HG03159 (cell line): ENCODE measurements around the gene LSMEM2.
A peak's percentile ranks its signal among the peaks of the same experiment; 100 is the strongest.
"Not testable (repeated sequence)": the region's sequence is repeated elsewhere in the genome, so short reads cannot be mapped to it uniquely, and the experiment has no call there.

ENCODE experiments used
- ATAC-seq: cut with Tn5 transposase; IDR thresholded peaks from one replicate; pipeline ENCODE4 v1.9.1; 2021; ENCODE audit warnings: mild to moderate bottlenecking, moderate library complexity; ENCODE audit not compliant: unreplicated experiment

LSMEM2 gene

DNA sequence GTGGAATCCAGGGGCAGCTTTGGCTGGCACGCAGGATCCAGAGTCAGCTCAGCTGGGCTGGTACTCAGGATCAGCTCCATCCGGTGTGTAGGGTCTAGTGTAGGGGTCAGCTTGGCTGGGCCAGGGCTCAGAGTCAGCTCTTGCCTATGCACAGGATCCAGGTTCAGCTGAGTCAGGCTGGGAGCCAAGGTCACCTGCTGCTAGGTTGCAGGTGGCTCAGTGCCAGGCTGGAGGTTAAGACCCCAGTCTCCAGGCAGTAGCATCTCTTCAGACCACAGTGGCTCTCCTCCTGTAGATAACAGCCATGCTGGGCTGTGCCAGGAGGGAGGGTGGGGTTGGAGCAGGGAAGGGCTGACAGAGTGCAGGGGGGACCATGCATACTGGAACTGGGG lies 18.5 kb downstream of the LSMEM2 start:
- ATAC-seq: no peak

DNA sequence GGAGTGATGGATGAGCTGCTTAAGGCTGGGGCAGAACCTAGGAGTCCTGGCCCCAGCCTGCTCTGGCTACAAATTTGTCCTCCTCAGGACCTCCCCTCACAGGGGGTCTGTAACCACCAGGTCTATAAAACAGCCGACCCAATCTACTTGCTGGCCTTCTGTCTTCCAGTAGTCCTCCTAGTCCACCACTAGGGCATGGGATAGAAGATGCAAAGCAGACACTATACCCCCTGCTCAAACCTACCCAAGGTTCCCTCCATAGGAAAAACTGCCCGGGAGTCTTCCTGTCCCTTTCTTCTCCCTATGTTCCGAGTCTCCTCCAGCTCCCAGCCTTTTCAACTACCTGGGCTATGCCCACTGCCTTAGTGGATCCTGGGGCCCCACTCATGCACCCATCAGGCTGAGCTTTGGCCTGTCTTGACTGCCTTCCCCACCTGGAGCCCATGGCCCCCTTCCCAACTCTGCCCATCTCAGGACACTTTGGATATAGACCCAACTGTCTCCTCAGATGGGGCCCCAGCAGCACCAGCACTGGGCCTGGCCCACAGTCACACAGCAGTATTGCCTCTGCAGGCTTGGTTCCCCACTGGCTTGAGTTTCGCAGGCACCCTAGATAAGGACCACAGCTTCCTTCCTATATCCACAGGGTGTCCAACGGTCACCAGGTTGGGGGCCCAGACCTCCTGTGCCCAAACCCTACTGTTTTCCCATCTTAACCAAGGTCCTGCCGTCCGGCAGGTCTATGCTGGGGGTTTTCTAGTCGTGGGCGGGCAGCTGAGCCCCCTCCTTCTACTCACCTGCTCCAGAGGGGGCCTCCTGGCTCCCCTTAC lies 19.2 kb downstream of the LSMEM2 start:
- no peak for ATAC-seq

DNA sequence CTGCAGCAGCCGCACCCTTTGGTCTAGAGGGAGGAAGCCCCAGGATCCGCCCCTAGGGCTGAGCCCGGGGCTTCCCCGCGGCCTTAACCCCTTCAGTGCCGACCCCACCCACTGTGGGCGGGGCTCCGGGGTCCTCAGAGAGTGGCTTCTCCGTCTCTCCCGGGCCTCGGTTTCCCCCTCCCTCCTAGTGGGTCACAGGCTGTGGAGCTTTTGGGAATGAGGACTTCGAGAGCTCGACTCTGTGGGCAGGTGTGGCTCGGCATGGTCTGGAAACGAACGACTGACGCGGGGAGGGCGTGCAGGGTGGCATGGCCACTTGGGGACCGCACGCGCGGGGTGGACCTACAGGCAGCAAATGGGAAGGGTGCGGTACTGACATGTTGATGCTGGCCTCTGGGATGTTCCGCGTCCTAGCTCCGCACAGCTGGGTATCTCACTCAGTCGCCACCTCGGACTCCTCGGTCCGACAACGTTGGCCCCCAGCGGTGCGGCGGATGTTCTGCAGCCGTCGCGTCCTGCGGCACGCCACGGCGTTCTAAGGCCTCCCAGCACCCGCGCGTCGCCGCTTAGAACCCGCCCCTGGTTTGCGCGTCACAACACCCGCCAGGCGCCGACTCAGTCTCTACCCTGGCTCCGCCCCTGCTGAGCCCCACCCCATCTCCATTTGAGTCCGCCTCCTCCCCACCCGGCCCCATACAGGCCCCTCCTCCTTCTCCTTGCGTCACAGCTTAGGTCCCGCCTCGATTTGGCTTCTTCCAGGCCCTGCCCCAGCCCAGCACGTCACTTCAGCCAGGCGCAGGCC lies 20.1 kb downstream of the LSMEM2 start, which contains the start of the genes HYAL3 and NAA80:
Gene HYAL3, minus strand, starts transcription at position 570 of the 802 bp plus-strand sequence. CDS start 3,803 bp downstream, outside the sequence.
Gene NAA80, minus strand, starts transcription at position 570 of the 802 bp plus-strand sequence. CDS start 1,942 bp downstream, outside the sequence.
- peak; percentile 80 for ATAC-seq

DNA sequence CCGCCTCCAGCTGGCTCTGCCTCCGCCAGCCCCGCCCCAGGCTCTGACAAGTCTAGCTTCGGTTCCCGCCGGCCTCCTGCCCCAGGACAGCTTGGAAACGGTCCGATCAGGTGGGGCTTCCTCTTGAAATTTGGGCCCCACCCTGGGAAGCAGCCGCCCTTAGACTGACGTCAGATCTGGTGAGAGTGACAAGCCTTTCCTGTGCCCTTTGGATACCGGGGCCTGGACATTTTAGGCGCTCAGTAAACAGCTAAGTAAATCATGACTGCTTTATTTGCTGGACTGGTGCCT lies 20.7 kb downstream of the LSMEM2 start:
- ATAC-seq: no peak

DNA sequence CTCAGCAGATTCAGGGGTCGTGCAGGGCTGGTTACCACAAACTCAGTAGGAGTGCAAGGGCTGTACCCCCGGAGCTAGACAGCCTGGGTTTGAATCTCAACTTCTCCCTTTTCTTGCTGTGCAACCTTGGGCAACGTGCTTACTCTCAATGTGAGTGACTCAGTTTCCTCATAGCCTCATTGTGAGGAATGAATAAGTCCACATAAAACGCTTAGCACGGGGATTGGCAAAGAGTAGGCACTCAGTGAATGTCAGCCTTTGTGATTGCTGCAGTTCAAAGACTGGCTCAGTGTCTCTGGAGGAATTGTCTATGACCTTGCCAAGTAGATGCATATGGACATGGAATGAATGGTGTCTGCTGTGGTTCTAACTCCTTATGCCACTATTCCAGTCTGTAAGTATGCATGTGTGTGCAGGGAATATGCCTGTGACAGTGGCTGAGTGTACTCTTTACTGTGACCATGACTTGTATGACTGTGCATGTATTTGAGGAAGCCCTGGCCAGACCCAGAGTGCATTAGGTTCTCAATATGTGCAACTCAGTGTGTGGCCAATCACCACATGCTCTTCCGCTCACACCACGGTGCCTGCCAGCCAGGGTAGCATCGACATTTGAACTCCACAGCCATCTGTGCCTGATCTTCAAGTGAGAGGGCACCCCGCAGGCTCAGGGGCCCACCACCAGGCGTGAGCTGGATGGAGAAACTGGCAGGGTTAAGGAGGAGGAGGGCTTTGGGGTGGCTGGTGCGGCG lies 21.2 kb downstream of the LSMEM2 start:
- no peak for ATAC-seq

DNA sequence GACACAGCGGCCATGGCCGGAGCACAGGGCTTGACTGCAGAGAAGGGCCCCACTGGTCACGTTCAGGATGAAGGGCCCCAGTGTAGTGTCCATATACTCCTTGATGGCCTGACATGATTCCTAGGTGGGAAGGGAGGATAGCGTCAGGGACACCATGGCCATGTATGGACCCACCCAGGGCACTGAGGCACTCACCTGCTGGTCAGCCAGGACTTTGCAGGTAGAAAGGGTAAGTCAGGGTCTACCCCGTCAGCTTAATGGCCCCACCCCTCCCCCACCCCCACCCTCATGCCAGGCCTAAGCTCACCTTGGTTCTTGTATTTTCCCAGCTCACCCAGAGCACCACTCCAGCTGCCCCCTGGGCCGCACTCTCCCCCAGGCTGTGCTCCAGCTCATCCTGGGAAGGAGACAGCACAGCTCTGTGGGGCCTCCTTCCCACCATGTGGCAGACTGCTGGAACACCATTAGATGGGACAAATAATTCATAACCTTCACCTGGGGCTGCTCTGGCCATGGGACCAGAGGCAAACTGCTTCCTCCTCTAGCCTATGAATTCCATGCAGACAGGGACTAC lies 21.9 kb downstream of the LSMEM2 start:
- ATAC-seq: no peak

DNA sequence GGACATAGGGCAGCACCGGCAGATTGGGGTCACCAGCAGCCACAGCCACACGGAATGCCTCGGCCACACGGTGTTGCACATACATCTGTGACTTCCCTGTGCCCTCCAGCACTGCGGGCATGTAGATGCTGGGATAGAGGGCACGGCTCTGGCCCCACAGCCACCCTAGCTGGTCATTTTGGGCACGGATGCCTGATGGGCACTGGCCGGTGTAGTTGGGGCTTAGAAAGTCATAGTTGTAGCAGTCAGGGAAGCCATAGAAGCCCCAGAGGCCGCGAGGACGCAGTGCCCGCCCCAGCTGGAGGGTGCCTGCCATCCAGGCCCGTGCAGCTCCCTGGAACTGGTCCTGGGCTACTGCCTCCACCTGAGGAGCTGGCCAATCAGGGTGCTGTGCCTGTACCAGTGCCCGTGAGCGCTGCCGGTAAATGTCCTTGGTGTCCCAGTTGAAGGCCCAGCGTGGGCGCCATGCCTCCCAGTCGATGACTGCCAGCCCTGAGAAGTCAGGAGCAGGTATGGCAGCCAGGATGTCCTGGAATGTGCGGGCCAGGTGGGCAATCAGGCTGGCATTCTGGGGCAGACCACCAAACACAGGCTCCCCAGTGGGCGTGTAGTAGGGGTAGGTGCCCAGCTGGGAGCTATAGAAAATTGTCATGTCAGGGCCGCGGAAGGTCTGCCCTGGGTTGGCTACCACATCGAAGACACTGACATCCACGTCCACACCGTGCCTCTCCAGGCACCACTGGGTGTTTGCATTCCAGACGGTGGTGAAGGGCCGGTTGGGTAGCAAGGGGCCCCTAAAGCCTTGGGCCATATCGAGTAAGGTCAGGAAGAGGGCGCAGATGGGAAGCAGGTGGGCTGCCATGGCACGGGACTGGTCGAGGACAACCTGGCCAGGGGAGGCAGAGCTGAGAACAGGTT lies 23.5 kb downstream of the LSMEM2 start:
- ATAC-seq: no peak

DNA sequence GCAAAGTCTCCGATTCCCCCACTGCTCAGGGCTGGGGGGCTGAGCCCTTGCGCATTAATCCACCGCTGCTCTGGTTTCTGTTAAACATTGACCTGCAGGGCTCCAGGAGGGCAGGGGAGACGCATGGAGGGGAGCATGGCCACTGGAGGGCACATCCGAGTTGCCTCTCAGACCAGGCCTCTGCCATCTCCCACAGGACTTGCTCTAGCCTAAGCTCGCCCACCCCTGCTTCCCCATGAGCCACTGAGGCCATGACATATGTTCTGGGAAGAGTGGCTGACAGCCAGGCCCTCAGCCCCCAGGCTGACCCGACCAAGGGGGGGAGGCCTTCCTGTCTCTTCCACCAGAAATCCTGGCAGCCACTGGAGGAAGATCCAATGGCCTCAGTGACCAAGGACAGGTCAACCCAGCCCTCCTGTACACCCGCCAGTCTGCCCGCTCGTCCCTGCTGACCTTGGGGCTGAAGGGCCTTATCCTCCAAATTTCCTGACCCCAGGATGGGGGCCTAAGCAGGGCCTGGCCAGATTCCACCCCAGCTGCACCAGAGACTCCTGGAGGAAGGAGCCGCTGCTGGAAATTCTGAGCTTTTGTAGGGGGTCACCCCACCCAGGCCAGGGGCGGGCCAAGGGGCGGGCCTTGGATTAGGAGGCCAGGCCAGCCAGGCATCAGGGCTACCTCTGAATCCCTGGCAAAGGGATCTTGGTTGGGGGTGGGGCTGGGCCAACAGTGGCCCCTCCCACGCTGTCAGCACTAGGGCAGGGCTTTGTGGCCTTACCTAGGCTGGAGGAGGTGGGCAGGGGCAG lies 24.3 kb downstream of the LSMEM2 start, which contains the start of gene HYAL1:
Gene HYAL1, minus strand, starts transcription at position 562 of the 803 bp plus-strand sequence. CDS start 618 bp downstream, outside the sequence.
- no peak for ATAC-seq

DNA sequence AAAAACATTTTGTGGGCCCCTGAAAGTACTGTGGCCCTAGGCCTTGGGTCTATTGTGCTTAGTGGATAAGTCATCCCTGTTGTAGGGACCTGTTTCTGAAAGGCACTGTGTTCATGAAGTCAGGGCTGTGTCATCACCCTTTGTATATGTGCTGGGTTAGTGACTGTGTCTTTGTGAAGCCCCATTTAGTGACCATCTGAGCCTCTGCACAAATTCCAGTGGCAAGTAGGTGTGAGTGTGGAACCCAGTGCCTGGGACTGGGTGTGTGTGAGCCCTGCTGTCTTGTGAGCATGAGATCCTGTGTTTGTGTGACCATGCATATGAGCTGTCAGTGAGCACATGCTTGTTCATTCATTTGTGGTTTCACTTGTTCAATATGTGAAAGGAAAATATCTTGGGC lies 25.7 kb downstream of the LSMEM2 start:
- ATAC-seq: no peak

DNA sequence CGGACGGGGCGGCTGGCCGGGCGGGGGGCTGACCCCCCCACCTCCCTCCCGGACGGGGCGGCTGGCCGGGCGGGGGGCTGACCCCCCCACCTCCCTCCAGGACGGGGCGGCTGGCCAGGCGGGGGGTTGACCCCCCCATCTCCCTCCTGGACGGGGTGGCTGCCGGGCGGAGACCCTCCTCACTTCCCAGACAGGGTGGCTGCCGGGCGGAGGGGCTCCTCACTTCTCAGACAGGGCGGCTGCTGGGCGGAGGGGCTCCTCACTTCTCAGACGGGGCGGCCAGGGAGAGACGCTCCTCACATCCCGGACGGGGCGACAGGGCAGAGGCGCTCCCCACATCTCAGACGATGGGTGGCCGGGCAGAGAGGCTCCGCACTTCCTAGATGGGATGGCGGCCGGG lies 33.2 kb downstream of the LSMEM2 start:
- not testable (repeated sequence) for ATAC-seq

DNA sequence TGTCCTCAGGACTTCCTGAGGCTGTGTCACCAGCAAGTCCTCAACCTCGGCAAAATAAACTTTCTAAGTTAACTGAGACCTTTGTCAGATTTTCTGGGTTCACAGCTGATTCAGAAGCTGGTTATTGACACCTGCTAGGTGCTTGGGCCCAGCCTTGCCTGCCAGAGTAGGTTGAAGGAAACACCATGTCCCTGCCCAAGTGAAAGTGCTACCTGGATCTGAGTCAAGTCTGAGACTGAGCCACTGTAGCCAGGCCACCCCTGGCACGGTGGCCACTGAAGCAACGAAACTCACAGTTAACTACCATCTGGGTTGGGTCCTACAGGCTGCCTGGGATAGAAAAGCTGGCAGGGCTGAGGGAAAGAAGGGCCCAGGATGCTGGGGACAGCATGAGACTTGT lies 35.5 kb downstream of the LSMEM2 start:
- no peak for ATAC-seq

DNA sequence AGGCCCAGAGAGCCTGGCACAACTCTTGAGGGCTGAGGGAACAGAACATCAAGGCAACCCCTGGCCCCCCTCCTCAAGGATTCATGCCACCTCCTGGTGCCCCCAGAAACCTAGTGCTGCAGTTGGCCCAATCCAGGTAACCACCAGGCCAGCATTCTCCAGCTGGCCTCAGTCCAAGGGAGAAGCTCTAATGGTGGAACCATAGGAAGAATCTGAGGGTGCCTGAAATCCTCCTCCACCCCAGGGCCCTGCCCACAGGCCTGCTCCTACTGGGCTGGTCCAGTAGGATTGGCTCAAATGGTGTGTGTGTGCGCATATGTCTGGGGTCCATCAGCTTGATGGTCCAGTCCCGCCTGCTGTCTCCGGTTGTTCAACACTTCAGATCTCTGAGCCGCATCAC lies 35.9 kb downstream of the LSMEM2 start:
- no peak for ATAC-seq

DNA sequence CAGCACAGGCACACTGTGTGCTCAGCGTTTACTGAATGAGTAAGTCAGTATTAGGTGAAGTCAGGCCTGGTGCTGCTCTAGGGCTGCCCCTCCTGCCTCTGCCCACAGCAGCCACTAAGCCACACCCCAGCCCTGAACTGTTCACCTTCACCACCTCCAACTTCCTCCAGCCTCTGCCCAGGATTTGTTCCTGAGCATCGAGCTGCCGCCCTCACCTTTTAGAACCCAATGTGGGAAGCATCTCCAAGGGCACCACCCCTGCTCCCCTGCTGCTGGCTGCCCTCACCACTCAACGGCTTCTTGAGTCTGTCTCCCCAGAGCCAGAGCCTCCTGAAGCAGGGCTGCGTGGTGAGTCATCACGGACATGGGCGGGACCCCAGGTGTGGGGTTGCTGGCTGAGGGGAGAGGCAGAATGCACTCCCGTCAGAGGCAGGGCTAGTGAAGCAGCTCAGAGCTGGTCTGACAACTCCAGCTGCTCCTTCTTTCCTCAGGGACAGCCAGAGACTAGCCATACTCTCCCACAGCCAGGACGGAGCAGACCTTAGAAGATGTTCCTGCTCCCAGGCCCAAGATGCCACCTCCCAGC lies 37.9 kb downstream of the LSMEM2 start:
- no peak for ATAC-seq

DNA sequence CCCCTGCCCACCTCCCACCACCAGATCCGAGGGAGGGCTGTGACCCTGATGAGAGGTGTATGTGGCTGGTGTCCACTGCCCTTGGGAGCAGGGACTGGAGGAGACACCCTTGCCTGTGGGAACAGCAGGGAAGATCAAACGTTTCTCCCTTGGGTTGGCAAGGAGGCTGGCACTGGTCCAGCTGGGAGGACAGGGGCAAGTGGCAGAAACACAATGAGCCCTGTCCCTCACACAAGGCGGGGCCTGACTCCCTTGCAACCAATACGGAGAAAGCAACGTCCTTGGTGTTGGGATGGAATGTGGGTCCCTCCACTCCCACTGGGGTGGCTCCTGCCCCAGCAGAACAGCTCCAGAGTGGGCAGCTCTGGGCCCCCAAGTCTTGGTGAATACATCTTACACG lies 38.4 kb downstream of the LSMEM2 start:
- ATAC-seq: no peak

DNA sequence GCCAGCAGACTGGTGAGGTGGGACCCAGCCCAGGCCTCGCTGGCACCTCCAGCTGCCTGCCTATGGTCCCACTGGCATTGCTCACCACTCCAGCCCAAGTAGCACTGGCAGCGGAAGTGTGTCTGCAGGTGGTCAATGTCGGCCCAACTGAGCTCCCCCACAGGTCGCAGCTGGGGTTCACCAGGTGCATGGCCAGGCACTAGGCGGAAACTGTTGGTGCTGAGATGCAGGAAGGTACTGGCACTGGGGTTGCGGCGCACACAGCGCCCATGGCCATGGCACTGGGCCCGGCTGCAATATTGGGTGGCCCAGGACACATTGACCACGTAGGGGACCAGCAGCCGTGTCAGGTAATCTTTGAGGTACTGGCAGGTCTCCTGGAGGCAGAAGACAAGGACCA lies 39.3 kb downstream of the LSMEM2 start:
- no peak for ATAC-seq

DNA sequence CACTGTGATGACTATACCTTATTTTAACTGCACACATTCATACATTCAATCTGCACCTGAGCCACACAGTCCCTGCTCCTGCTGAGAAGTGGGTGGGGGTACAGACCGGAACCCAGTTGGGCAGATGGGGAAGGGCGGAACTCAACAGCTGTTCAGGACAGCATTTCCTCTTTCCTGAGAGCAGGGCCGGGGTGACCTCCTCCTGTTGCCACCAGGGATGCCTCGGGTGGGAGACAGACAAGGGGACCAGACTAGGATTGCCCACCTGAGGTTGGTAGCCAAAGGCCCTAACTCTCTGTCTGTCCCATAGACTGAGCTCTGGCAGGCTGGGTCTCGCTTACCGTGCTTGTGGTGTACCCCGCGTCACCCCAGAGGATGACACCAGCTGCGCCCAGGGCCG lies 39.7 kb downstream of the LSMEM2 start:
- ATAC-seq: no peak

DNA sequence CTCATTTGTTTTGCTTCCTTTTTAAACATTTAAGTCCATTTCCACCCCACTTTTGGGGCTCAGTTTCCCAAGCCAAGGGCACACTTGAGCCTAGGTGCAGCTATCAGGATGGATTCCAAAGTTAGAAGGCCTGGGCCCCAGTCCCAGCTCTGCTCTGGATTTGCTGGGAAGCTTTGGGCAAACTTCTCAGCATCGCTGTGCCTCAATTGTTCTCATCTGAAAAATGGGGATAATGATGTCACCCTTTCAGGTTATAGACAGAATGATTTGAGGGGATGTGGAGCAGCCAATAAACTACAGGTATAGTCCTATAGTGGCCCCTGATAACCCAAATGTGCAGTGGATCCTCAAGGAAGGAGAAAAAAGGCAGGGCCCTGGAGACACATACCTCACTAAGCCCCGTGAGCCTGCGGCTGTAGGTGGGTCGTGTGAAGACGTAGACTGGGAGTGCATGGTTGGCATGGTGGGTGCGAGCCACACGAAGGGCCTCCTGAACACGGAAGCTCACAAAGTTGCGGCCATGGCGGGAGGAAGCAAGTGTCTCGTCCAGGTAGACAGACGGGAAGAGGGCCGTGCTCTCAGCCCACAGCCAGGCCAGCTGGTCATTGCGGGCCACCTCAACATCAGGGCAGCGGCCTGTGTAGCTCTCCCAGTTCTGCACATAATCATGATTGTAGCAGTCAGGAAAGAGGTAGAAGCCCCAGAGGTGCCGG lies 40.5 kb downstream of the LSMEM2 start:
- ATAC-seq: no peak
